A549 (cell line): Measurements from ENCODE around the gene TMPRSS11B.

Experiments used
- CEBPB ChIP-seq, 2 experiments: fragments of >200 bp in 1 of 2; sonication (Bioruptor Twin) in 1 of 2; formaldehyde crosslinking in 1 of 2; IDR thresholded peaks; 2 replicates each; pipeline ENCODE4 v1.6.1; 2012 to 2016
- CHD2 ChIP-seq: fragments of 150-350 bp; IDR thresholded peaks from 2 replicates; pipeline ENCODE4 v1.6.1; 2014; ENCODE audit warnings: low read length; ENCODE audit not compliant: partially characterized antibody
- CTCF ChIP-seq: fragments of >200 bp; sonication (Bioruptor Twin); formaldehyde crosslinking; IDR thresholded peaks from 3 replicates; pipeline ENCODE4 v1.5.1; 2016
- EP300 ChIP-seq, 2 experiments: fragments of >200 bp; sonication (Bioruptor Twin); formaldehyde crosslinking; IDR thresholded peaks; 2 replicates in 1 of 2; 3 replicates in 1 of 2; pipeline ENCODE4 v1.6.1; 2016 to 2017
- MAFK ChIP-seq: fragments of 450-650 bp; IDR thresholded peaks from 2 replicates; pipeline ENCODE4 v1.6.1; 2014; ENCODE audit not compliant: partially characterized antibody
- NFE2L2 ChIP-seq: fragments of 150-350 bp; conservative IDR thresholded peaks from 2 replicates; pipeline ENCODE4 v1.6.1; 2014; ENCODE audit warnings: low read length
- POLR2A ChIP-seq: IDR thresholded peaks from 2 replicates; pipeline ENCODE4 v1.6.1; 2012; ENCODE audit warnings: mild to moderate bottlenecking, low read length
- RAD21 ChIP-seq, 2 experiments: fragments of >200 bp in 1 of 2; sonication (Bioruptor Twin) in 1 of 2; formaldehyde crosslinking in 1 of 2; IDR thresholded peaks in 1 of 2; conservative IDR thresholded peaks in 1 of 2; 2 replicates in 1 of 2; 3 replicates in 1 of 2; pipeline ENCODE4 v1.6.1; 2012 to 2018; ENCODE audit warnings: inconsistent platforms in 1 of 2
- RARB ChIP-seq: fragments of 250-450 bp; sonication (Bioruptor Pico); IDR thresholded peaks from 2 replicates; pipeline ENCODE4 v1.8.0; 2021; ENCODE audit warnings: mild to moderate bottlenecking, moderate library complexity
- REST ChIP-seq: fragments of 200-600 bp; sonication (generic); IDR thresholded peaks from 2 replicates; pipeline ENCODE4 v1.6.1; 2016; ENCODE audit warnings: antibody characterized with exemption, mild to moderate bottlenecking, moderate library complexity
- RFX5 ChIP-seq: fragments of 450-650 bp; IDR thresholded peaks from 2 replicates; pipeline ENCODE4 v1.7.1; 2014; ENCODE audit warnings: antibody characterized with exemption, mild to moderate bottlenecking, moderate library complexity
- ZC3H11A ChIP-seq: fragments of 450-650 bp; IDR thresholded peaks from 2 replicates; pipeline ENCODE4 v1.6.1; 2014; ENCODE audit warnings: antibody characterized with exemption, mild to moderate bottlenecking

GRCh38 chr4:68283714-68284113 is 38.2 kb upstream of the TMPRSS11B start:
- TF ChIP-seq REST (no peak), POLR2A (no peak), RFX5 (no peak), CEBPB (IDR thresholded peaks at IDR 0.05) (no peak), CTCF (no peak), RARB (no peak), ZC3H11A (no peak), EP300 (IDR thresholded peaks at IDR 0.05) (no peak), RAD21 (conservative IDR thresholded peaks at IDR 0.05 in 1 of 2, IDR thresholded peaks at IDR 0.05 in 1 of 2) (no peak), NFE2L2 (no peak), CHD2 (no peak), MAFK (no peak)
